Right atrium auricular region (tissue), 2 donors: Measurements from ENCODE around the gene PRPF8. TPM values are rescaled to one million over a fixed set of nuclear protein-coding genes. Genes with fewer than 3 reads are reported as not detected.
A peak's percentile ranks its signal among the peaks of the same experiment; 100 is the strongest.

Experiments used
- DNase-seq: peaks from one replicate; pipeline ENCODE4 v3.0.0-alpha.2; 2019; ENCODE audit warnings: low spot score
- H3K27ac ChIP-seq, 2 donors: fragments of 200-600 bp; sonication (generic); 1 replicate in 1 of 2; 2 replicates in 1 of 2; pipeline ENCODE4 v1.5.1; 2016 to 2019
- H3K27me3 ChIP-seq, 2 donors: fragments of 200-600 bp; sonication (generic); one replicate each; pipeline versions ENCODE4 v1.5.1 to v1.6.0; 2017 to 2019
- H3K36me3 ChIP-seq: fragments of 200-600 bp; sonication (generic); one replicate; pipeline ENCODE4 v1.5.1; 2016
- H3K4me1 ChIP-seq, 2 donors: fragments of 200-600 bp; sonication (generic); one replicate each; pipeline versions ENCODE4 v1.5.1 to v1.6.0; 2017 to 2019
- H3K4me3 ChIP-seq, 2 donors: fragments of 200-600 bp; sonication (generic); 1 replicate in 1 of 2; 2 replicates in 1 of 2; pipeline ENCODE4 v1.5.1; 2017 to 2019; ENCODE audit warnings: mild to moderate bottlenecking in 1 of 2, moderate library complexity in 1 of 2
- H3K9me3 ChIP-seq, 2 donors: fragments of 200-600 bp; sonication (generic); one replicate each; pipeline ENCODE4 v1.5.1; 2019
- CTCF ChIP-seq, 2 donors: fragments of 200-600 bp; sonication (generic); IDR thresholded peaks; one replicate each; pipeline ENCODE4 v1.5.1; 2019; ENCODE audit warnings: antibody characterized with exemption in 2 of 2
- total RNA-seq, 2 donors: library from RNA; depleted of rRNA; stranded (reverse); fragments of >200 nt; gene quantifications; one replicate each; pipeline ENCODE4 v1.1.0, GENCODE V29; 2016

PRPF8 gene
- total RNA-seq, 2 donors from 2014 or later = 90.1 to 144 TPM

- H3K36me3 ChIP-seq = peaks cover 13% of the 10 kb centered on the region
- H3K9me3 ChIP-seq = no peaks in the 10 kb centered on the region
- no peak overlapping the region for H3K4me3 ChIP-seq
- H3K27ac ChIP-seq = peak overlapping the region; percentile 99 to 100
- no peaks in the 10 kb centered on the region for H3K27me3 ChIP-seq
- peaks cover 0 to 41% of the 10 kb centered on the region in 2 donors for H3K4me1 ChIP-seq
- no peak for TF ChIP-seq CTCF (IDR thresholded peaks at IDR 0.05)
- DNase-seq = no peak
These were observed 33.9 kb upstream of the PRPF8 start for GRCh38 chr17:1718362-1719165.

DNA sequence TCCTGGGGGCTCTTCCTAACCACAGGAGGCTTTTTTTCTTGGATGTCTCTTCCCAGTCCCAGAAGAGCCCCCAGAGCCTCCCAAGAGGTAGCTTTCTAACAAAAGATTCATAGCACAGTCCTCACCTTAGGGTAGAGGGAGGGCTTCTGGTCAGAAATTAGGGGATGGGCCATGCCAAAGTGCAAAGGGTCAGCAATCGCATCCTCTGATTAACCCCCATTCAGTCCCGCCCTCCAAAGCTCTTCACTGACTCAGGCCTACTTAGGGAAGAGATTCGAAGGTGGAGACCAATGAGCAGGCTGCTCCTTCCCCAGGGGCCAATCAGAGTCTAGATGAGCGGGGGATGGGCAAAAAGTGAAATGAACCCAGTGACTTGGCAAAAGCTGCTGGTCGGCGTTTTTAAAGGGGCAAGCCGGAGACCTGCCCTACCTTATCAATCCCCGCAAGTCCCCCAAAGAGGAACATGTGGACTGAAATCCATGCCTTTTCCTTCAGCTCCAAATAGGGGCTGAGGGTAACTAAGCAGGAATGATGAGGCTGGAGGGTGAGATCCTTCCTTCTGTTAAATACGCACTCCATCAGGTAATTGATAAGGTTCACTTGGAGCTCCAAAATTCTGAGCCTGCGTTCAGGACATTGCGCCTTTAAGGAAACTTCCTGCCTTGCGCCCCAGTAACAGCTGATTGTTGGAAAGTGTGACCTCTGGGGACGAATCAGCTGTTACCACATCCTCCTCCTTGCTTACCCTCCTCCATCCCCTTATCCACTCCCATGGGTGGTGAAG is 32.4 kb upstream of the PRPF8 start:
- no peak for TF ChIP-seq CTCF (IDR thresholded peaks at IDR 0.05)
- peak overlapping the region; percentile 99 to 100 for H3K27ac ChIP-seq
- DNase-seq = peak; percentile 98
- peak overlapping the region; percentile 74 to 75 for H3K4me3 ChIP-seq
- H3K9me3 ChIP-seq = no peaks in the 10 kb centered on the region
- H3K4me1 ChIP-seq = peaks cover 0 to 48% of the 10 kb centered on the region in 2 donors
- peaks cover 28% of the 10 kb centered on the region for H3K36me3 ChIP-seq
- H3K27me3 ChIP-seq = no peaks in the 10 kb centered on the region

GRCh38 chr17:1716076-1716911 is 31.6 kb upstream of the PRPF8 start:
- peaks cover 0 to 55% of the 10 kb centered on the region in 2 donors for H3K4me1 ChIP-seq
- peak; percentile 100 for DNase-seq
- peak in 1 of 2 donors; percentile 35 for TF ChIP-seq CTCF (IDR thresholded peaks at IDR 0.05)
- H3K27ac ChIP-seq = peak overlapping the region; percentile 100
- no peaks in the 10 kb centered on the region for H3K27me3 ChIP-seq
- peak overlapping the region; percentile 86 to 100 for H3K4me3 ChIP-seq
- no peaks in the 10 kb centered on the region for H3K9me3 ChIP-seq
- peaks cover 36% of the 10 kb centered on the region for H3K36me3 ChIP-seq

- H3K27me3 ChIP-seq = no peaks in the 10 kb centered on the region
These were observed 31.1 kb upstream of the PRPF8 start for GRCh38 chr17:1715803-1716075.

More at GRCh38 chr17:1715803-1716075, 31.1 kb upstream of the PRPF8 start:
- H3K4me3 ChIP-seq = peak overlapping the region; percentile 86 to 100
- H3K9me3 ChIP-seq = no peaks in the 10 kb centered on the region
- DNase-seq = no peak
- H3K27ac ChIP-seq = peak overlapping the region; percentile 100
- TF ChIP-seq CTCF (IDR thresholded peaks at IDR 0.05) = no peak
- H3K4me1 ChIP-seq = peaks cover 0 to 59% of the 10 kb centered on the region in 2 donors
- peaks cover 41% of the 10 kb centered on the region for H3K36me3 ChIP-seq
